GM21786 (cell line): ENCODE results near the gene ABCC1.

Experiments
- ATAC-seq: cut with Tn5 transposase; IDR thresholded peaks from one replicate; pipeline ENCODE4 v1.9.1; 2021; ENCODE audit not compliant: unreplicated experiment

Gene ABCC1

GRCh38 chr16:16073891-16074881 lies 124.8 kb downstream of the ABCC1 start:
- no peak for ATAC-seq

GRCh38 chr16:16075488-16076422 lies 126.3 kb downstream of the ABCC1 start:
- ATAC-seq: no peak

- ATAC-seq: no peak
These were observed 127.0 kb downstream of the ABCC1 start for GRCh38 chr16:16076423-16076813.

- no peak for ATAC-seq
These were observed 131.1 kb downstream of the ABCC1 start for GRCh38 chr16:16080465-16081065.

GRCh38 chr16:16081141-16081540 lies 131.7 kb downstream of the ABCC1 start:
- ATAC-seq: no peak

- no peak for ATAC-seq
These were observed 132.8 kb downstream of the ABCC1 start for GRCh38 chr16:16082255-16082654.

GRCh38 chr16:16083421-16084156 lies 134.2 kb downstream of the ABCC1 start:
- ATAC-seq: no peak

- no peak for ATAC-seq
These were observed 135.5 kb downstream of the ABCC1 start for GRCh38 chr16:16084874-16085273.

GRCh38 chr16:16086653-16087446 lies 137.4 kb downstream of the ABCC1 start:
- no peak for ATAC-seq

- ATAC-seq: no peak
These were observed 140.8 kb downstream of the ABCC1 start for GRCh38 chr16:16090238-16090637.

GRCh38 chr16:16092925-16093627 lies 143.7 kb downstream of the ABCC1 start:
- ATAC-seq: no peak

- ATAC-seq: no peak
These were observed 144.4 kb downstream of the ABCC1 start for GRCh38 chr16:16093628-16094332.

- no peak for ATAC-seq
These were observed 146.2 kb downstream of the ABCC1 start for GRCh38 chr16:16095646-16096045.

- ATAC-seq: no peak
These were observed 146.9 kb downstream of the ABCC1 start for GRCh38 chr16:16096121-16096857.

GRCh38 chr16:16096858-16097213 lies 147.4 kb downstream of the ABCC1 start:
- ATAC-seq: no peak

- ATAC-seq: no peak
These were observed 149.9 kb downstream of the ABCC1 start for GRCh38 chr16:16099320-16099719.

GRCh38 chr16:16100631-16101030 lies 151.2 kb downstream of the ABCC1 start:
- no peak for ATAC-seq

GRCh38 chr16:16101585-16101984 lies 152.2 kb downstream of the ABCC1 start:
- ATAC-seq: no peak
